ENCODE results near the gene VWA8.
"Not testable (repeated sequence)": the region's sequence is repeated elsewhere in the genome, so short reads cannot be mapped to it uniquely, and the experiment has no call there.

Gene VWA8

DNA sequence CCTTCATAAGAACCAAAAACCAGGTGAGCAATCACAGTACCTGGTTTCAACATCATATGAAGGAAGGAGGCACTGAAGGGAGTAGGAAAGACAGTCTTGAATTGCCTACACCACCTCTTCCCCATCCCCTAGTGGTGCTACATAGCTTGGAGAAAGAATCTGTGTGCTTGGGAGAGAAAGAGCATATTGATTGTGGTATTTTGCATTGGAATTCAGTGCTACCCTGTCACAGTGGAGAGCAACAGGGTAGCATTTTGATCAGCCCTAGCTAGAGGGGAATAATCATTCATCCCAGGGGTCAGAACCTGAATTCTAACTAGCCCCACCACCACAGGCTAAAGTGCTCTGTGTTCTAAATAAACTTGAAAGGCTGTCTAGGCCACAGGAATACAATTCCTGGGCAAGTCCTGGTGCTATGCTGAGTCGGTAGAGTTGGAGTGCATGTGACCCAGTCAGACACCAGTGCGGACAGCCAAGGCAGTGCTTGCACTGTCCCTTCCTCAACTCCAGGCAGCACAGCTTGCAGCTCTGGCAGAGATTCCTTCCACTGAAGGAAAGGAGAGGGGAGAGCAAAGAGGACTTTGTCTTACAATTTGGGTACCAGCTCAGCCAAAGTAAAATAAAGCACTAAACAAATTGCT lies 158.7 kb downstream of the VWA8 start:
- no peak for DNase-seq

DNA sequence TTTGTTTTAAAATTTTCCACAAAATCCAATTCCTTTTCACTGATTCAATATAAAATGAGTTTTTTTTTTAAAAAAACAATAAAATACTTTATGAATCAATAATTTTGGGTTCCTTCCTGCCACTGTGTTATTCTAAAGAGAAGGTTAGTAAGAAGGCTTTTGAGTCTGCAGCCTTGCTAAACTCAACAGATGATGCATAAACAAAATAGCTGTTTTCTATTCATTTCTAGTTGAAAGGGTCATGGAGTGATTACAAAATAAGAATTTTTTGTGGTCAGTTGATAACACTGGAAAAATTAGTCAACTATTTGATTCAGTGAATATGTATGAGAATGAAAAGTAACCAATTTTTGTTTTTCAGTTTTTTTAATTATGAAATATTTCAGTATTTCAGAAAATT lies 169.9 kb downstream of the VWA8 start:
- DNase-seq, result no peak

DNA sequence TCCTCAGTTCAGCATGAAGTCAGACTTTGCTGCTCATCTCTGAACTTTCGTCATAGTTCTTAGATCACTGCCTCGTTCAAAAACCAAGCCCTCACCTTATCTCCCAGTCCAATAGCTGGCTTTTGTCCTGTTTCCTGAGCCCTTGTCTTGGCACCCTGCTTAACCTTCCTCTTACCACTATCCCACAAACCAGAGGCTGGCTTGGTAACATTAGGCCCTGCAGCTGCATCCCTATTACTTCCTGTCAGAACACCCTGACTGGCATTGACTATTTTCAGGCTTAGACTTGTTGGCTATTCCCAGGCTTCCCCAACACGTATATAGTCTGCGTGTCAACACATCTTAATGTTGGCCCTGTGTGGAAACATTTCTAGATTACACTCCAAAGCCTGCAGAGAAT lies 172.4 kb downstream of the VWA8 start:
- DNase-seq, result no peak

DNA sequence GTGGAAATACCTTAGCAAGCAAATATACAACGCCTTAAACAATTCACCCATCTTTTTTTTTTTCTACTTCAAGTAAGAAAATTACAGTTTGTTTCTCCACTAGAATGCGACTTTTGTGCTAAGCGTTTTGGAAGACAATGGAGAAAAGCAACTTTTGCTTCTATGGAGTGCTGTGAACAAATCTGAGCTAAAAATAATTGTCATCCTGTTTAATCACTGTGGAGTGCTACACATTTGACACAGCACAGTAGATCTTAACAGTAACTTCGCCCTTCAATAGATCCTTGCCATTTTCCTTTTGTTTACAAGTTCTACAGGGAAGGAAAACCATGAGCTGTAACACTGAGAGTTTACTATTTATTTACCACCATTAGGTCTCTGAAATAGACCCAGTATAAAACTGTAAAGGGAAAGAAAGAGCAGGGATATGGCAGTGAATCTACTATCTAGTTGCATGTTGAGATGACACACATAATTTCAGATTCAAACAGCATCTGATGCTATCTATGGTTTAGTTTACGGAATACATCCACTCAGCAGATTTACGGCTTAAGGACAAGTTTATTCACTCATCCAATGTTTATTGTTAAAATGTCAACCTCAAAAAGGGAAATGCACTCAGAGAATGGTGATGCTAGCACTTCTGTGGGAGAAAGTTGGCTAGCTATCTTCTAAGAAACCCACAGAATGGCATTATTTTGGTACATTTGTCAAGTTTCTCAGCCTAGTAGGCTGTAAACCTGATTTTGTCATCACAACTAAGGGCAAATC lies 175.3 kb downstream of the VWA8 start:
- no peak for DNase-seq

DNA sequence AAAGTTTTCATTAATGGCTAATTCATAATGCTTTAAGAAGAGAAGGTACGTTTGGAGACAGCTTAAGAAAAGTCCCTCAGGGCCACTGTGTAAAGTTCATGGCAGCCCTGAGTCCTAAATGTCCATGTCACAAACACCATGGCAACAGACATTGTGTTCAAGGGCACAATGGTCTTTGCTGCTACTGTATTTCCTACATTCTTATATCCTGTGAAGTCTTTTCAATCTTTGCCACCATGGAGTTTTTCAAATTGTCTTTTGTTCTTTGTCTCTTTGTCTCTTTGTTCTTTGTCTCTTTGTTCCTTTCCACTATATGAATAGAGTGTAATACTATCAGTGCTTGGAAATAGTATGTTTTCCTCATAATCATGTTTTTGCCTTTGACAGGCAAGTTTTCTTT lies 178.8 kb downstream of the VWA8 start:
- DNase-seq, result no peak

DNA sequence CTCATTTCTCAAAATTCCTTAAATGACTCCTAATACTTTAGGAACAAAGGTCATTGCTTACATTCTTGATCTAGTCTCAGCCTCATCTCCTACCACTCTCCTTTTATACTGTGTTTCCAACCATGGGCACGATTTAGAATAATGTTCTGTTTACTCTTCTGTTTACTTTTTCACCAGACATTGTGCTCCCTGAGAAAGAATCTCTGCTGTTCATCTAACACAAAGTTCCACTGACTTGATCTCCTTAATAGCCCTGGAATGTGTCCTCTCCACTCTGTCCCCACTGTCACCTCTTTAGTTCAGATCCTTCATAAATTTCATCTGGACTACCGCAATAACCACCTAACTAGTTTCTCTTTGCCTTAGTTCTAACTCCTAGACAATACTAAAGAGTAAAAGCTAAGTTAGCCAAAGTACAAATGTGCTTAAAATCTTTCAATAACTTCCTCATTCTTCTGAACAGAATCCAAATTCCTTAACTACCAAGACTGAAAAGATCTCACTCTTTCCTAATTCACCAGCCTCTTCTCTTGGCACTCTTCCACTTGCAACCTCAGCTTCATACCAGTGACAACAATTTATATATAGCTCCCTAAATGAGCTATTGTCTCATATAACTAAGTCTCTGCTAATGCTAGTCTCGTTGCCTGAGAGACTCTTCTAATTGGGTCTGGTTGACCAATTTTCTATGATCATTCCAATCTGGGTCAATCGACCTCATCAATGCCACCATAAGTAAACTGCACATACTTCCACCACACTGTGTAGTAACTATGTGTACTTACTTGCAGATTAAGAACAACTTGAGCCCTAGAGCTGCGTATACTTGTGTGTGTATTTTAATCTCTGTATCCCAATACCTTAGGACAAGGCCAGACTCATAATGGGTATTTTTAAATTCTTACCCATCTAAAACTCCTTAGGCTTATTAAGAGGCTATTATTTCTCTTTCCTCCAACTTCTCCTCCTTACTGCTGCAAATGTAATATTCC lies 179.9 kb downstream of the VWA8 start:
- no peak for DNase-seq

DNA sequence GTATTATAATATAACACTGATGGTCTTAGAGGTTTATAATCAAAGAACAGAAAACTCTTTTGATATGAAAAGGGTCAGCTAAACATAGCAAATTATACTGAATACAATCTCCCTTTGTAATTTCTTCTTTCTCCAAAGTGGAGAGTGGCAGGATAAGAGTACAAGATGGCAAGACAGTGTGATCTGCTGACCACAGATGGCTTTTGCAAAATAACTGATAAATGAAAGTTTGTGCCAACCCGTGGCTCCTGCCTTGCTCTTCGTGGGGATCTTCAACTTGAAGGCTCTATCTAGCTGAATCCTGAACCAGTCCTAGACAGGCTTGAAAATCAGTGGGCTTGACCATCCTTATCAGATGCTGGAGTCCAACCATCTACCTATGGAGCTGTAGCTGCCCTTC lies 185.7 kb downstream of the VWA8 start:
- no peak for DNase-seq

DNA sequence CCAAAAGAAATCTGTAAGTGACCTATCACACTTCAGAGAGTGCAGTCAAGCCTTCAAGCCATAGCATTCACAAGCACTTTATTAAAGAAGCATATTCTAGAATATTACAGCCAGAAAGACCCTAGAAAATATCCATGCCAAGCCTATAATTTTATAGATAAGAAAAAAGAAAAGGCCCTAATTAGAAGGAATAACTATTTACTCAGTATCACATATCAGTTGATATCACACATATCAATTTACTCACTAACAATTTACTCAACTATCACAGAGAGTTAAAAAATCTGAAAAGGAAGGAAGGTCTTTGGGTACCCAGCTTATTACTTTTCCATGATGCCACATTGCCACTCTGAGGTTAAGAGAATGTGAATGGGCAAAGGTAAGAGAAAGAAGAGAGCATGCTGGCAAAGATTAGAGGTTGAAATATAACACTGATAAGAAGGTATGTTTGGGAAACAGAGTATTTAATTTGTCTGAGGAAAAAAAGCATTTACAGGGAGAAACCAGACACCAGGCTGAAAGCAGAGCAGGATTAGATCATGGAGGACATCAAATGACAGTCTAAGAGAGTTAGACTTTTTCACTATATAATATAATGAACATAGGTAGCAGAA lies 186.2 kb downstream of the VWA8 start:
- DNase-seq, result no peak

DNA sequence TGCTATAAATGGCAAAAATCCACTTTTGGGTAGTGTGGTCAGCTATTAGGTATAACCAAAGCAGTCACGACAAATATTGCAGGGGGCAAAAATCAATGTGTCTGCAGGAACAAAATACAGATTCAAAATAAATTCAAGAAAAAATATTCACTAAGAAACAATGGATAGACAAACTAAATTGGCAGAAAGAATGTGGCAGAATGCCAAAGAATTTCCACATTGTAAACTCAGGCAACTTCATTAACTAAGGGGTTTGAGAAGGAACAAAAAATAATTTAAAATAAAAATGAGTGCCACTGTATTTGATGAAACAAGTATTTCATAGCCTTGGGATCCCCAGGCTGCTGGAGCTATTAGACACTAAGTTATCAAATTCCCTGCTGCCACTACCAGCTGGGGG lies 193.1 kb downstream of the VWA8 start:
- DNase-seq, result no peak

DNA sequence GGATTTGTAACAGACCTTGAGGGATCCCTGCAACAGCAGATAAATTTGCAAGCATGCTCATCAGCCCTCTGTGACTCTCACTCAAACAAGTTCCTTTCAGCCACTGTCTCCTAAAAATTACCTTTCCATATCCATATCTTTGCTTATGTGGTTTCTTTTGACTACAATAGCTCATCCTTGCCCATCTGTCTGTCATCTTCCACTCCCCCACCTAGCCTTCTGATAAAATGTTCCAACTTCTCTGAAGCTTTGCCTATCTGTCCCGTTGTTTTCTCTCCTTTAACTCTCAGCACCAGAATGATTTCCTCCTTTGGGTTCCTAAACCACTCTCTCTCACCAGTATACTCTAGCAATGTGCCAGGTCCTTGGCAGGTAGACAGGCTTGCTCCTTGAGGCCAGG lies 194.5 kb downstream of the VWA8 start:
- no peak for DNase-seq

DNA sequence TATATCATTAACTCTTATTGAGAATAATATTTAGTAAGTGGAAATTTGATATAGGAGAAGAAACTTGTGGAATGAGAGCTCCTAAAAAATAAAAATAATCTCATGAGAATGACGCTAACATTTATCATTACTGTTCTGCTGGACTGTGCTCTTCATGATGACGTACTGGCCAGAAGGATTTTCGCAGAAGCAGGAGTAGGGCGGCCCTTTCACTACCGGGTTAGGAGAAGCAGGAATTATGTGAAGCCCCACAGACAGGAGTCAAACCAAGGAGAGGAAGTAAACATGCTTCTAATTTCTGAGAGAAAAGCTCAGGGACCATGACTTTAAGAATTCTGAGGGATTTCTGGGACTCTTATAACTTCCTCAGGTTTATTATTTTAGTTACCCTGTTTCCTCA lies 195.1 kb downstream of the VWA8 start:
- DNase-seq, result no peak

DNA sequence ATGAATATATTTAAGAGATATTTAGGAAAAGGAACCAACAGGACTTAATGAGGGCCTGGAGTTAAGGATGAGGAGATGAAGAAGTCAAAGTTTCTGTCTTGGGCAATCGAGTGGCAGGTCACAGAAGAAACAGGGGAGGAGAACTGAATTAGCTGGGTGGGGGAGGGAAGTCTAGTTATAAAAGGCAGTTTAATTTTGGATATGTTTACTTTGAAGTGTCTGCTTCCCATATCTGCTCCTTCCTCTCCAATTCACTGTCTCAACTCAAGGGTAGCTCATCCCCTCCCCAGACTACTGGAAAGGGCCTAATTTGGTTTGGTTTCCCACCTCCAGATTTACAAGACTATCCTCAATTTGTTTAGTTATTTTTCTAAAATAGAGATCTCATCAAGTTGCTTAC lies 195.9 kb downstream of the VWA8 start:
- DNase-seq, result no peak

DNA sequence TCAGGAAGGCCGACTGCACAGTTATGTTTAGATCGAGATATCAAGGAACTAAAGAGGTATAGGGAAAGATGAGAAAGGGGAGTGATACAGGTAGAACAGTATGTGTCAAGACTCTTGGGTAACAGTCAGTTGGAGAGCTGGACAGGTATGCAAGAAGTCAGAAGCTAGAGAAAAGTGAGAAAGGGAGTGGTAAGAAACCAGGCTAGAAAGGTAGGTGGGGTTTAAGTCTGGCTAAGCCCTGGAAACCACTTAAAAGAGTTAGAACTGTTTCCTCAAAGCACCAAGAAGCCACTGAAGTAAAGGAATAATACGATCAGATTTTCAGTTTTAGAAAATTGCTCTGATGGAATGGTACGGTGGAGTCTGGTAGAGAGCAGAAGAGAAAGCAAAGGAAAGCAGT lies 196.4 kb downstream of the VWA8 start:
- no peak for DNase-seq

DNA sequence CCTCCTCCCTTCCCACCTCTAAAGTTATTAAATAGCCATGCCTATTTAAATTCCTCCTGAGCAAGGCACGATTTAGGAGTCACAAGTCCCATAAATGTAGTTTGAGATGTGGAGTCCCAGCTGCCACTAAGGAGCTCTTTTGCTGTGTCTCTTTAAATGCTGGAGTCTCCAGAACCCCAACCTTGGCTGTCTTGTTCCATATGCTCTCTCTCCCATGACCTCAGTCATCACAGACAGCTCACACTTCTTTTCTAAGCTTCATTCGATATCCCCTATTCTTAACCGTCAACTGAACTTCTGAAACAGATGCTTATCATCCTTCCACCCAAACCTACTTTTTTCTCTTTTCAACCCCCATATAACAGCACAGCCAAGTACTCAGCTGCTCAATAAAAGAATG lies 197.1 kb downstream of the VWA8 start:
- DNase-seq, result no peak

DNA sequence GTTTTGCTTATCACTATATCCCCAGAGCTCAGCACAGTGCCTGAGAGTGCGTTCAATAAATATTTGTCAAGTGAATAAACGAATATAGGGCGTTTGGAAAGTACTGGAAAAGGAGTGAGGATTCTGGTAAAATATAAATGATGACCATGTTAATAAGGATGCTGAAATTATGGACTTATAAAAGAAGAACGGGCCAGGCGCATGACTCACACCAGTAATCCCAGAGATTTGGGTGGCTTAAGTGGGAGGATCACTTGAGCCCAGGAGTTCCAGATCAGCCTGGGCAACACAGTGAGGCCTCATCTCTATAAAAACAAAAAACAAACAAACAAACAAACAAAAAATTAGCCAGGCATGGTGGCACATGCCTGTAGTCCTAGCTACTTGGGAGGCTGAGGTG lies 198.1 kb downstream of the VWA8 start:
- DNase-seq, result no peak

DNA sequence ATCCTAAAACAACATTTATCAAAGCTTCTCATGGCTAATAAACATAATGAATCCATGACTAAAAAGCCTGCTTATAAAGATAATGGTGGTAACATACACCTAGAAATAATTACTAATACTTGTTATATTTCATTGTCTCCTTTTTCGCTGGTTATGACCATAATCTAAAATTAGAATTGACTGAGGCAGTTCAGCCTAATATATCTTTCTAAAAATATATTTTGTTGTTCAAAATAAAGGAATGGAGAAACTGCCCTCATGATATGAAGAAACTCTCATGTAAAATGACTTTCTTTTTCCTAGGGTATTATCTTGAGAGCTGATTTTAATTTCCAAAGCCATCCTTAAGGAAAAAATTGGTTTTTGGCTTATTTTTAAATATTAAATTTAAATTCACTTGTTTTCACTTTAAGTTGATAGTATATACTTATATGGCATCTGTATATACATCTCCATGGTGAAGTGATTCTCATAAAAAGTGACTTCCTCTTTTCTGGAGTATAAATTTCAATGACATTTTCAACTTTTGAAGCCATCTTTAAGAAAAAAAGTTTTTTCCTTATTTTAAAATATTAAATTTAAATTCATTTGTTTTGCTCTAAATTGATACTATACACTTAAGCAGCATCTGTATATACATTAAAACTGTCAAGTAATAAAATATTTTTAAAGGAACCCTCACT lies 204.6 kb downstream of the VWA8 start:
- no peak for DNase-seq

DNA sequence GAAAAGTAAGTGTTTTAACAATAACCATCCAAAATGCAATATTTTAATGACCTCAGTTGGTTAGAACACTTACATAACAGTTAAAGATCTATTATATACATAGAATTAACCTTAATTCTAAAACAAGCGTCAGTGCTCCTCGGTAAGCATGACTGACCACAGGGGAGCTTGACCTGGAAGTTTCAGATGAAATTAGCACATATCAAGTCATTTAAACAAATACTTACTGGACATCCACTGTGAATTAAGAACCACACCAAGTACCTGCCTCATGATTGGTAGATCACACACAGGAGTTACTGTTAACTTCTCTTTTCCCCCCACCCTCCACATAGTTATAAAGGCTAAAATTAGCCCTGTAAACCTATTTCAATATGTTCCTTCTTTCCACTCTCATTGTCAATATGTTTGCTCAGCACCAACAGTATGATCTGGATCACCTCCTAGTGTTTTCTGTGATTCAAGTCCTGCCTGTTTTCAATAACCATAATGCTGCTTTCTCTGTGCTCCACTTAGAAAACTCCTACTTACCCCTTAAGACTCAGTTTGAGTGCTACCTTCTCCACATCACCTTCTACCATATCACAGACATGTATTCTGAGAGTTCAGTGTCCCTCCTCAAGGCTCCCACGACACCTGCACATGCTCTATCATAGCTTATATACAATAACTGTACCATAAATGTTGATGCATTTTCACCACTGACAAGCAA lies 209.0 kb downstream of the VWA8 start:
- DNase-seq, result no peak

DNA sequence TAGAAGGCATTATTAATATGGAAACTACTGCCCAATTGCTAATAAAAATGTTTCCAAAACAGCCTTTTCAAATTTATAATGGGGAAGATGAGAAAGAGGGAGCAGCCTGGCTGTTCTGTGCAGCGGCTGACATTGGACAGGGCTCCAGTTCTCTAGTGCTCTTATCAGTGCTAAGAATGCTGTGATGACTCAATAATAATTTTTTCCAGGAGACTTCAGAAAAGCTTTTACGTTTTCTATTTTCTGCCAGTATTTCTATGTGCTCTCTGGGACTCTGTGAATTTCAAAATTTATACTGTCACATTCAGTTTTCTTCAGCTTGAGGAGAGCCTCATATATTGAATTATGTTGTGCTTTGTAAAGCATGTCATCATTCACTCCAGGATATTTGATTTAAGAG lies 209.6 kb downstream of the VWA8 start:
- no peak for DNase-seq

DNA sequence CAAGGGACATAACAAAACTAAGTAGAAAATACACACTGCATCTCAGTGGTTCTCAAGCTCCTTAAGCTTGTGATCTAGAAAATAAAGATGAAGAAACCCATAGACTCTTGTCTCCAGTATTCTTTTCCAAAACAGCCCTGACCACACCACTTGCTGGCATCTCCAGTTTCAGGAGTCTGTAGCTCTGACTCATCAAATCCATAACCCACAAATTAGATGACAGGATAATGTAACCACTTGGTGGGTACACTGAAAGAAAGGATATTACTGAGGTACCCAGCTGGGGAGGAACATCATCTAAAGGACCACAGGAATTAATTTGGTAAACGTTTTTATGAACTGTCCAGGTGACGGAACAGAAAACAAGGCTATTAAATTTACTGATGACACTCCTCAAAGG lies 214.7 kb downstream of the VWA8 start:
- no peak for DNase-seq

DNA sequence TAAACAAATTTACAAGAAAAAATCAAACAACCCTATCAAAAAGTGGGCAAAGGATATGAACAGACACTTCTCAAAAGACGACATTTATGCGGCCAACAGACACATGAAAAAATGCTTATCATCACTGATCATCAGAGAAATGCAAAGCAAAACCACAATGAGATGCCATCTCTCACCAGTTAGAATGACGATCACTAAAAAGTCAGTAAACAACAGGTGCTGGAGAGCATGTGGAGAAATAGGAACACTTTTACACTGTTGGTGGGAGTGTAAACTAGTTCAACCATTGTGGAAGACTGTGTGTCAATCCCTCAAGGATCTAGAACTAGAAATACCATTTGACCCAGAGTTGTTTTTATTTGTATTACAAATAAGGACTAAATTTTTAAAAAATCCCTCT lies 215.4 kb downstream of the VWA8 start:
- DNase-seq, result not testable (repeated sequence)

DNA sequence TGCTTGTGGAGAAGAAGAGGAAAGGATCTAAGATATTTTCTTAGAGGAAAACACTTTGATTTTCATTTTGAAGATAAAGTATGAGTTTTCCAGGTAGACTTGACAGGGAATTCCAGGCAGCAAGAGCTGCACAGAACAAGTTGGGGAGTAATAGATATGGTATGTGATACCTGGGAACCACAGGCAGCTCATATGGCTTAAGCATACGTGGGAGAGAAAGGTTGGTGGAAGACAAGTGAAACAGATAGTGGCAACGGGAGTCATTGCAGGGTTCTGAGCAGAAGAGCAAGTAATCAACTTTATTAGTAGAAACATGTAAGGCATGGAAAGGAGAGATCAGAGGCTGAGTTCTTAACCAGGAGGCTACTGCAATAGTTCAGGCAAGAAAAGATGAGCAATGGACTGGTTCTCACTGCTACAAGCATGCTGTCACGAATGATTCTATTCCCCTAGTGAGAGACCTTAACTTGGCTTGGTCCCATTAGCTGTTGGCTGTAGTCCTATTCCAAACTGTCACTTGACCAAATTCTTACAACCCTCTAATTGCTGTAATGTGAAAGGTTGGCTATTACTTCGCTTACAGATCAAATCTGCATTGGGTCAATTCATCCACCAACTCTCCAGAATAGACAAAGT lies 217.9 kb downstream of the VWA8 start:
- no peak for DNase-seq
